Stimulated activated CD4-positive, alpha-beta T cell treated with anti-CD3 and anti-CD28 coated beads, TNF-alpha, amount 100 ng/mL, for 1 hour (primary cell): Measurements from ENCODE around the gene ZBTB7C.

Experiments used
- DNase-seq, 3 donors: peaks; one replicate each; pipeline ENCODE4 v3.0.0-alpha.2; 2020; ENCODE audit warnings: low read depth in 3 of 3, low spot score in 1 of 3

ZBTB7C gene

DNA sequence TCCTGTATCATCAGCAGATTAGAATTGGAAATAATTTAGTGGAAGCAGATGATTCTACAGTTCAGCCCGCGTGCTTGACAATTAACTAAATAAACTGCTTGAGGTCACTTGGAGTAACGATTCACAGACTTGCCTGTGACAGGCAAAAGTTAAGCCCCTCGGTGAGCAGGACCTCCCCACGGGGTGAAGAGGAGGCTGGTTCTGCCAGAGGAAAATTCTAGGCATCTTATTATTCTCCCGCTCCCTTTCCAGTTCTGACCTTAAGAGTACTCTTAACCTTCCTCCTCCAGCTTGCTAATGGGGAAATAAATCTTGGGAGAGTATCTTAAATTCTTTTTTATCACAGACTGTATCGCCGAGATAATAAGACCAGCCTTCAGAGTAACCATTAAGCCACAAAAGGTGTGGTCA, 309.0 kb downstream of the ZBTB7C start:
- DNase-seq = no peak

- DNase-seq = no peak
Measured at GRCh38 chr18:48099481-48100164, 309.6 kb downstream of the ZBTB7C start.

DNA sequence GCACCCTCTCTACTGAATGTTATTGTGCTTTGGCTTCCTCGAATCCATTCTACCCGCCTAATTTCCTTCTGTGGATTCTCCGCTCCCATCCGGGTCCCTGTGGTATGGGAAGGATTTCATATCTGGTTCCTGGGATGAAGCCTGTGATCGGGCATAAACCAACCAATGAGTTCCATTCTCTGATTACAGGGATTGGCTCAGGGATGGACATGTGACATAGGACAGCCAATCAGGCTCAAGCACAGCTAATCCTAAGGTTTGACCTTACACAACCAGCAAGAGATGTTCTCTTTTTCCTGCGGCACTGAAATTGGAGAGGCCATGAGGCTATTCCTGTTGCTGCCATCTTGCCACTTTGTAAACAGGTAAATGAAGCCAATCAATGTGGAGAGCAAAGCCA, 310.6 kb downstream of the ZBTB7C start:
- DNase-seq = no peak

GRCh38 chr18:48098007-48098406, 311.2 kb downstream of the ZBTB7C start:
- DNase-seq = no peak

- DNase-seq = no peak
Measured at GRCh38 chr18:48095726-48096125, 313.5 kb downstream of the ZBTB7C start.

- no peak for DNase-seq
Measured at GRCh38 chr18:48093104-48093503, 316.1 kb downstream of the ZBTB7C start.

- no peak for DNase-seq
Measured at GRCh38 chr18:48091869-48092497, 317.2 kb downstream of the ZBTB7C start.

- DNase-seq = no peak
Measured at GRCh38 chr18:48090702-48091101, 318.5 kb downstream of the ZBTB7C start.

DNA sequence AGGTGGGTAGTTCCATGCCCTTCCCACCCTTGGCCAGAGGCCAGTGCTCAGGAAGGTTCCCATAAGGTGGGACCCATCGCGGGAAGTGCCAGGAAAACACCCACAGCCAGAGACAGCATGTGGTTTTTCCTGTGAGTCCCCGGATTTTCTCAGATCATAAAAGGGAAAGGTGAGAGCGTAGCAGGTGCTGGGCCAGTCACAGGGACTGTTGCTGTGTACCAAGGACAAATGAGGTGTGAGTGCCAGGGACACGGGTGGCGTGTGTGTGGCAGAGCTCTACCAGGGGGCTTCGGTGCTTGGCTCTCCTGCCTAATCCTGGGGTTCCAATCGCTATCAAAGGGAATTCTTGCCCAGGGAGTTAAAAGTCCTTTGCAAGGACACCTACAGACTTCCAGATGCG, 319.2 kb downstream of the ZBTB7C start:
- no peak for DNase-seq

- DNase-seq = no peak
Measured at GRCh38 chr18:48085781-48086487, 323.2 kb downstream of the ZBTB7C start.

- DNase-seq = no peak
Measured at GRCh38 chr18:48084858-48085257, 324.3 kb downstream of the ZBTB7C start.

- no peak for DNase-seq
Measured at GRCh38 chr18:48084041-48084757, 325.0 kb downstream of the ZBTB7C start.

DNA sequence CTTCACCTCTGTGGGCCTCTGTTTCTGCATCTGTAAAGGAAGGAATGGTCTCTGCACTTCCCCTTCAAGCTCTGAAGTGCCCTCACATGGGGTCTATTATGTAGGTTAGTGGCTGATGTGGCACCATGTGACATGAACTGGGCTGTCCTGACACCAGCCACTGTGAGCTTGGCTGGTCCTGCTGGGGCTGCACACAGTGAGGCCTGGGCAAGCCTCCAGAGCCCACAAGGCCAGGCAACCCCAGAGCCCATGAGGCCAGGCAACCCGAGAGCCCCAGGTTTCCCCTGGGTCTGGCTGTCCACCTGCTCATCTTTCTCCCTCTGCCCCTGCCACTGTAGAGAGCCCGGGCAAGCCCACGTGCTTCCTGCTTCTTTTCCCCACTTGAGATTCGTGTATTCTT, 328.6 kb downstream of the ZBTB7C start:
- no peak for DNase-seq

DNA sequence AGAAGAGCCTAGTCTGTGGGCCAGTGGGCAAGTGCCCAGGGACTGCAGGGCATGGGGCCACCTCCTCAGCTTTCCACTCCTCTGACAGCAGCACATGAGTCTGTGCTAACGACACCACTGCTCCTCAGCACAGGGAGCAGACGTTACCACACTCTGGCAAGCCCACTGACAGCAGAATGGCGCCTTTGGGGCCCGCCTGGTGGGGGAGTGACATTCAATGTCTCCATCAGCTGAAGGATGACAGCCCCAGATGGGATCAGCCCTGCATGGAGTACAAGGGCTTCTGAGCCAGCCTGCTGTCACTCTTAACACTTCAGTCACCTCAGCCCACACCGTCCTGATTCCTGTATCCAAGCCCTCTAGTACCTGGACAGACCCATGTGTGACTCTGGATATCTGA, 329.3 kb downstream of the ZBTB7C start:
- no peak for DNase-seq

DNA sequence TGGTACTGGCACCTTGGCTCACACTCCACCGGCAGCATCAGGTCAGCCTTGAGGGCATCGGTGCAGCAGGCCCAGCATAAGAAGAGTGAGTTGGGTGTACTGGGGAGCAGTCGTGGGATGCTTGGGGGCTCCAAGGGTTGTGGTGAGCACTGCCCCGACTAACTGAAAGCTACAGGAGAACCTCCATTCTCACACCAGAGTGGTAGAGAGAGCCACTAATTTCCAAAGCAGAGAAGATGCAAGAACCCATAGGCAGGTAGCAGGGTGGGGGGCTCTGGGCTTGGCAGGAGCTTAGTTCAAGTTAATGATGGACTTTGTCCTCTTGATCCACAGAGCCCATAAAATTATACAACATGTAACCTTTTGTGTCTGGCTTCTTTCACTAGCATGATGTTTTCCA, 330.7 kb downstream of the ZBTB7C start:
- DNase-seq = no peak

- no peak for DNase-seq
Measured at GRCh38 chr18:48077291-48077690, 331.9 kb downstream of the ZBTB7C start.

- no peak for DNase-seq
Measured at GRCh38 chr18:48076461-48076860, 332.7 kb downstream of the ZBTB7C start.

DNA sequence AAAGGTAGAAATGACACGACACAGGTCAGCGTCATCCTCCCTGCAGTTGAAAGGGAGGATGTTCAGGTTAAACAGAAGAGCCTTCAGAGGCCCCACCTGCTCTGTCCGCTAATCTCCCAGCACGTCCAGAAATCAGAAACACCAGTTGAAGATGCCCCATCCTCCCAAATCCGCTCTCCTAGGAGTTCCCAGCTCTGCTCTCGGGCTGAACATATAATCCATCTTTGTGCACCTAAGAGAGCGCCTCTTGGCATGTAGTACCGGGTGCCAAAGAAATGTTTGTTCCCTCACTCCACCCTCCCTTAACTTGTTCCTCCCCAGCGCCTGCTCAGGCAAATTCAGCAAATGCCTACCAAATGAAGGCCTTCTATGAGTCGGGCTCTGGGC, 333.5 kb downstream of the ZBTB7C start:
- no peak for DNase-seq

- no peak for DNase-seq
Measured at GRCh38 chr18:48074929-48075706, 334.1 kb downstream of the ZBTB7C start.

- DNase-seq = no peak
Measured at GRCh38 chr18:48073211-48073930, 335.8 kb downstream of the ZBTB7C start.
